ENCODE results near the gene FNBP1.

GRCh38 chr9:129894120-129894823, 148.7 kb downstream of the FNBP1 start:
- TF ChIP-seq ATF6 (CRISPR knock-in tag; IDR thresholded peaks at IDR 0.05) (no peak), ETV6 (CRISPR knock-in tag; IDR thresholded peaks at IDR 0.05) (no peak), CTCF (IDR thresholded peaks at IDR 0.05) (no peak)
